GM12878 (cell line): ENCODE data around the gene ACTR1A. TPM values are rescaled to one million over a fixed set of nuclear protein-coding genes. Genes with fewer than 3 reads are reported as not detected.

Experiments
- ATAC-seq: fragments of 200-7000 bp; cut with Tn5 transposase; 3 replicates; pipeline ENCODE4 v1.9.1; 2020; ENCODE audit warnings: mild to moderate bottlenecking, moderate library complexity
- Bru-seq: library from RNA; stranded (reverse); fragments of 400-500 nt; gene quantifications from one replicate; lab custom pipeline; 2021; lab: Mats Ljungman, UMichigan
- BruChase-seq, 2 experiments: library from RNA; stranded (reverse); fragments of 400-500 nt; gene quantifications; one replicate each; lab custom pipeline; 2021; lab: Mats Ljungman, UMichigan
- BruUV-seq: library from RNA; stranded (reverse); fragments of 400-500 nt; replicated peaks from 2 replicates; lab custom pipeline; 2021; lab: Mats Ljungman, UMichigan
- CTCF ChIA-PET: fragments of 300-600 bp; sonication (Branson Sonifier 250); formaldehyde crosslinking; extraction: SDS; loops from one replicate; lab custom pipeline; 2021; ENCODE audit warnings: inconsistent platforms; lab: Yijun Ruan, JAX
- POLR2A ChIA-PET: fragments of 350-600 bp; formaldehyde crosslinking; extraction: SDS; loops from one replicate; lab custom pipeline; 2021; ENCODE audit warnings: inconsistent platforms; lab: Charles Lee
- RAD21 ChIA-PET: fragments of 300-600 bp; sonication (Branson Sonifier 250); formaldehyde crosslinking; loops from one replicate; lab custom pipeline; 2023; ENCODE audit warnings: antibody characterized with exemption; ENCODE audit not compliant: unreplicated experiment; lab: Charles Lee
- SMC1A ChIA-PET: fragments of 300-600 bp; sonication (Branson Sonifier 250); formaldehyde crosslinking; loops from one replicate; lab custom pipeline; 2023; ENCODE audit not compliant: unreplicated experiment, uncharacterized antibody; lab: Charles Lee
- DNase-seq: peaks from one replicate; pipeline ENCODE4 v3.0.0-alpha.2; 2011; ENCODE audit warnings: low read depth, low spot score
- FAIRE-seq: peaks from 3 replicates; lab custom pipeline; 2011; peaks lifted over from hg19 to GRCh38; lab: Jason Lieb, UNC
- H2AFZ ChIP-seq: 2 replicates; pipeline ENCODE4 v1.6.0; 2011; ENCODE audit warnings: low read depth, low read length, control low read depth; ENCODE audit not compliant: control insufficient read depth
- H3K27ac ChIP-seq: 2 replicates; pipeline ENCODE4 v1.5.1; 2011; ENCODE audit warnings: control low read depth; ENCODE audit not compliant: control insufficient read depth, insufficient read depth
- H3K27me3 ChIP-seq, 2 experiments: replicated peaks in 1 of 2; 2 replicates each; pipeline versions ENCODE4 v1.6.0 to v1.6.1; 2011; ENCODE audit warnings: low read length in 1 of 2; ENCODE audit not compliant: control insufficient read depth in 2 of 2, insufficient read depth in 2 of 2
- H3K36me3 ChIP-seq, 2 experiments: 2 replicates each; pipeline ENCODE4 v1.5.1; 2011; ENCODE audit warnings: low read length in 1 of 2; ENCODE audit not compliant: control insufficient read depth in 2 of 2, insufficient read depth in 2 of 2
- H3K4me1 ChIP-seq: 2 replicates; pipeline ENCODE4 v1.6.1; 2011; ENCODE audit warnings: mild to moderate bottlenecking, low read length, moderate library complexity, mixed read lengths; ENCODE audit not compliant: control insufficient read depth, insufficient read depth
- H3K4me2 ChIP-seq: 2 replicates; pipeline ENCODE4 v1.6.0; 2011; ENCODE audit warnings: control low read depth; ENCODE audit not compliant: control insufficient read depth, insufficient read depth
- H3K4me3 ChIP-seq: fragments of 200-600 bp; sonication (generic); 2 replicates; pipeline ENCODE4 v1.5.1; 2016
- H3K79me2 ChIP-seq: 2 replicates; pipeline ENCODE4 v1.6.0; 2011; ENCODE audit warnings: low read length; ENCODE audit not compliant: control insufficient read depth, insufficient read depth
- H3K9ac ChIP-seq: 2 replicates; pipeline ENCODE4 v1.8.0; 2011; ENCODE audit warnings: low read length, control low read depth, mixed read lengths; ENCODE audit not compliant: control insufficient read depth, insufficient read depth
- H3K9me3 ChIP-seq: replicated peaks from 3 replicates; pipeline ENCODE4 v1.5.1; 2011; ENCODE audit warnings: mild to moderate bottlenecking, low read length; ENCODE audit not compliant: control insufficient read depth, insufficient read depth
- H4K20me1 ChIP-seq: 2 replicates; pipeline ENCODE4 v1.6.0; 2011; ENCODE audit not compliant: control insufficient read depth, insufficient read depth
- CEBPB ChIP-seq, 2 experiments: fragments of 150-350 bp in 1 of 2; IDR thresholded peaks; 2 replicates each; pipeline ENCODE4 v1.6.1; 2012 to 2014; ENCODE audit warnings: low read depth in 2 of 2, low read length in 2 of 2, borderline replicate concordance in 1 of 2, inconsistent platforms in 1 of 2
- MLLT1 ChIP-seq: fragments of 450-650 bp; IDR thresholded peaks from 2 replicates; pipeline ENCODE4 v1.6.1; 2016; ENCODE audit warnings: mild to moderate bottlenecking
- RAD51 ChIP-seq: fragments of 450-650 bp; IDR thresholded peaks from 2 replicates; pipeline ENCODE4 v1.6.1; 2016; ENCODE audit warnings: moderate library complexity, mild to moderate bottlenecking, inconsistent platforms
- RB1 ChIP-seq: fragments of 450-650 bp; formaldehyde crosslinking; IDR thresholded peaks from 2 replicates; pipeline ENCODE4 v1.6.1; 2017; ENCODE audit warnings: mild to moderate bottlenecking, borderline replicate concordance
- RUNX3 ChIP-seq: IDR thresholded peaks from 2 replicates; pipeline ENCODE4 v1.6.1; 2012; ENCODE audit warnings: low read length, inconsistent platforms
- SIX5 ChIP-seq: IDR thresholded peaks from 2 replicates; pipeline ENCODE4 v1.6.1; 2011; ENCODE audit warnings: mild to moderate bottlenecking, low read depth, low read length, moderate library complexity; ENCODE audit not compliant: severe bottlenecking
- STAT1 ChIP-seq: fragments of 450-650 bp; conservative IDR thresholded peaks from 2 replicates; pipeline ENCODE4 v1.6.1; 2014; ENCODE audit warnings: antibody characterized with exemption, mild to moderate bottlenecking
- TARDBP ChIP-seq: IDR thresholded peaks from 2 replicates; pipeline ENCODE4 v1.6.1; 2016; ENCODE audit warnings: borderline replicate concordance
- TBL1XR1 ChIP-seq: IDR thresholded peaks from 2 replicates; pipeline ENCODE4 v1.6.1; 2012; ENCODE audit warnings: low read depth, low read length, improper control_type of control experiment
- WGBS: methylation state at CpG from one replicate; pipeline ENCODE4 v1.1.6; 2016; ENCODE audit warnings: low lambda C conversion rate; ENCODE audit not compliant: insufficient replicate concordance, insufficient coverage; ENCODE audit errors: missing lambda C conversion rate; 5-methylcytosine and 5-hydroxymethylcytosine counted together
- in situ Hi-C: fragments of 300-500 bp; cut with MboI; formaldehyde crosslinking; loops from 9 replicates; pipeline ENCODE4 v1.14.3; 2018; ENCODE audit warnings: mixed read lengths
- intact Hi-C: fragments of 100-400 bp; cut with micrococcal nuclease; formaldehyde crosslinking; loops from one replicate; pipeline ENCODE4 v1.14.2; 2022; ENCODE audit not compliant: unreplicated experiment
- long read RNA-seq, 2 experiments: library from polyadenylated mRNA; unstranded; transcript quantifications; one replicate each; pipeline ENCODE4 v2.0.0, GENCODE V29; 2019 to 2020
- polyA minus RNA-seq, 3 experiments: library from RNA; depleted of rRNA, polyadenylated mRNA; stranded (reverse); fragments of >200 nt; gene quantifications; 2 replicates each; pipeline ENCODE4 v1.2.3, GENCODE V29; 2011
- polyA plus RNA-seq, 11 experiments: library from polyadenylated mRNA; depleted of rRNA in 4 of 11; unstranded in 6 of 11; stranded (reverse) in 5 of 11; fragments of >200 nt; fragmentation: Nextera tagmentation in 4 of 11; fragmentation: Illumina TruSeq in 1 of 11; extraction: Ambion mirVana in 4 of 11; extraction: Trizol in 1 of 11; gene quantifications; 1 replicate in 1 of 11; 2 replicates in 10 of 11; pipeline versions ENCODE4 v1.2.1 to v1.2.3, GENCODE V29; 2011 to 2016; ENCODE audit warnings: inconsistent platforms in 2 of 11, missing spikeins in 2 of 11, low read depth in 1 of 11
- total RNA-seq, 4 experiments: library from RNA; depleted of rRNA in 3 of 4; stranded (reverse); fragments of >200 nt in 3 of 4; fragmentation: Illumina TruSeq in 1 of 4; extraction: Trizol in 1 of 4; gene quantifications; 2 replicates each; pipeline versions ENCODE4 v1.2.1 to v1.2.3, GENCODE V29; 2013 to 2021
- TF ChIP-seq, protein P1 (sequence below): fragments of 450-650 bp; IDR thresholded peaks from 2 replicates; pipeline ENCODE4 v1.6.1; 2018; ENCODE audit warnings: mild to moderate bottlenecking, low read depth, moderate library complexity; ENCODE audit not compliant: partially characterized antibody
- TF ChIP-seq, protein P2 (sequence below): IDR thresholded peaks from 2 replicates; pipeline ENCODE4 v1.6.1; 2012; ENCODE audit warnings: low read depth, low read length, improper control_type of control experiment

ACTR1A gene
- total RNA-seq (2013; cell fraction: nucleolus; rRNA removed) = 29.4 and 37.3 TPM in 2 replicates
- total RNA-seq (2014; rRNA removed) = 74.7 and 78.7 TPM in 2 replicates
- total RNA-seq (2014; rRNA removed; fragmentation: Illumina TruSeq; extraction: Trizol) = 59.9 and 61.5 TPM in 2 replicates
- 78.4 and 80.0 TPM in 2 replicates for total RNA-seq (2021)
- 19.6 TPM for polyA plus RNA-seq (2011; ENCODE audit: low read depth)
- polyA plus RNA-seq (2011; rRNA removed) = 67.2 and 97.2 TPM in 2 replicates
- 94.0 and 129 TPM in 2 replicates for polyA plus RNA-seq (2011; cell fraction: cytosol; rRNA removed)
- 115 and 128 TPM in 2 replicates for polyA plus RNA-seq (2011; cell fraction: nucleus; rRNA removed)
- 28.9 and 30.0 TPM in 2 replicates for polyA plus RNA-seq (2012)
- polyA plus RNA-seq (2014; fragmentation: Illumina TruSeq; extraction: Trizol) = 58.3 and 77.9 TPM in 2 replicates
- polyA plus RNA-seq (2014; fragmentation: Nextera tagmentation; extraction: Ambion mirVana) = 10 to 100 TPM; 43.0 to 54.5 TPM
- 82.8 and 93.5 TPM in 2 replicates for polyA plus RNA-seq (2014; rRNA removed)
- polyA plus RNA-seq (2016; fragmentation: Nextera tagmentation; extraction: Ambion mirVana) = 100 to 1,000 TPM; 107 to 110 TPM
- 91.0 and 101 TPM in 2 replicates for polyA minus RNA-seq (2011; rRNA and poly(A)+ RNA removed)
- polyA minus RNA-seq (2011; cell fraction: cytosol; rRNA and poly(A)+ RNA removed) = 25.4 and 26.3 TPM in 2 replicates
- 31.6 and 53.7 TPM in 2 replicates for polyA minus RNA-seq (2011; cell fraction: nucleus; rRNA and poly(A)+ RNA removed)
- Bru-seq, nascent RNA = percentile 74 among the genes with signal in this experiment
- percentile 84 among the genes with signal in this experiment for BruChase-seq, experiment 1, labeled RNA remaining after a 6-hour chase
- percentile 82 among the genes with signal in this experiment for BruChase-seq, experiment 2, labeled RNA remaining after a 2-hour chase
- long read RNA-seq, experiment 1, transcript ACTR1A-201 (11 exons, 2,829 nt) = major isoform, 99 of 117 reads
- long read RNA-seq, experiment 1, partial matches to known transcripts = 3 of 117 reads
- long read RNA-seq, experiment 1, other reads (novel, unspliced or antisense) = 14 of 117 reads
- long read RNA-seq, experiment 2, transcript ACTR1A-201 (11 exons, 2,829 nt) = major isoform, 269 of 311 reads
- long read RNA-seq, experiment 2, partial matches to known transcripts = 13 of 311 reads
- long read RNA-seq, experiment 2, other reads (novel, unspliced or antisense) = 27 of 311 reads

GRCh38 chr10:102502337-102503151 lies at the start of gene ACTR1A:
TSS of gene ACTR1A (minus strand) at chr10:102502712. CDS start at chr10:102502647, 65 bp downstream.
- ChIA-PET RAD21 (interaction anchor here (0.6 to 4.7 kb wide), 16 partner anchors 10 to 831 kb away, joined by 3 to 206 read pairs (median 4); partner anchors contain the start of genes C10orf95, FBXL15 and TRIM8), CTCF (interaction anchor here (0.6 to 14.7 kb wide), 28 partner anchors 10 to 210 kb away, joined by 3 to 325 read pairs (median 5); partner anchors contain the start of genes C10orf95 and CUEDC2), POLR2A (interaction anchor here (0.6 to 3.8 kb wide), 14 partner anchors 9 to 257 kb away, joined by 3 to 24 read pairs (median 4); partner anchors contain the start of gene GBF1), SMC1A (interaction anchor here (0.6 to 8.9 kb wide), 19 partner anchors 9 to 272 kb away, joined by 3 to 137 read pairs (median 4); partner anchors contain the start of gene C10orf95)
- H3K9ac ChIP-seq = peak within 1 kb of the TSS; percentile 84
- WGBS = under 1% methylated on average over 42 of the region's 42 CpGs
- H4K20me1 ChIP-seq = no peaks in the 10 kb centered on the region
- peaks cover 56% of the 10 kb centered on the region for H3K79me2 ChIP-seq
- H2AFZ ChIP-seq = peak within 1 kb of the TSS; percentile 89
- no peaks in the 10 kb centered on the region for H3K27me3 ChIP-seq
- intact Hi-C loops = loop anchor here (1.0 to 10.0 kb wide), 7 partner anchors 38 to 212 kb away; partner anchors contain the start of genes ARL3, C10orf95 and SFXN2
- no TSS peak for BruUV-seq
- H3K36me3 ChIP-seq = no peaks in the 10 kb centered on the region
- peak within 1 kb of the TSS; percentile 89 for H3K4me2 ChIP-seq
- DNase-seq (peak; percentile 97), ATAC-seq (peak; percentile 75), FAIRE-seq (peak; percentile 89)
- peaks cover 7% of the 10 kb centered on the region for H3K4me1 ChIP-seq
- H3K27ac ChIP-seq = peak within 1 kb of the TSS; percentile 72
- H3K4me3 ChIP-seq = peak within 1 kb of the TSS; percentile 84
- H3K9me3 ChIP-seq = no peaks in the 10 kb centered on the region
- in situ Hi-C loops = no loop called here
- TF ChIP-seq RUNX3 (peak; percentile 76), RB1 (peak; percentile 4; the same call in 1 of the 2 replicates), STAT1 (no peak), TARDBP (peak; percentile 72), SIX5 (peak; percentile 95), TBL1XR1 (no peak; the same call in 1 of the 2 replicates), CEBPB (IDR thresholded peaks at IDR 0.05; ENCODE audit: borderline replicate concordance in 1 of 2, low read depth in 2 of 2, low read length in 2 of 2) (no peak), MLLT1 (0 out of 2 replicates have a peak, but pooled peaks have one; percentile 26), RAD51 (no peak)
- TF ChIP-seq, protein P1, sequence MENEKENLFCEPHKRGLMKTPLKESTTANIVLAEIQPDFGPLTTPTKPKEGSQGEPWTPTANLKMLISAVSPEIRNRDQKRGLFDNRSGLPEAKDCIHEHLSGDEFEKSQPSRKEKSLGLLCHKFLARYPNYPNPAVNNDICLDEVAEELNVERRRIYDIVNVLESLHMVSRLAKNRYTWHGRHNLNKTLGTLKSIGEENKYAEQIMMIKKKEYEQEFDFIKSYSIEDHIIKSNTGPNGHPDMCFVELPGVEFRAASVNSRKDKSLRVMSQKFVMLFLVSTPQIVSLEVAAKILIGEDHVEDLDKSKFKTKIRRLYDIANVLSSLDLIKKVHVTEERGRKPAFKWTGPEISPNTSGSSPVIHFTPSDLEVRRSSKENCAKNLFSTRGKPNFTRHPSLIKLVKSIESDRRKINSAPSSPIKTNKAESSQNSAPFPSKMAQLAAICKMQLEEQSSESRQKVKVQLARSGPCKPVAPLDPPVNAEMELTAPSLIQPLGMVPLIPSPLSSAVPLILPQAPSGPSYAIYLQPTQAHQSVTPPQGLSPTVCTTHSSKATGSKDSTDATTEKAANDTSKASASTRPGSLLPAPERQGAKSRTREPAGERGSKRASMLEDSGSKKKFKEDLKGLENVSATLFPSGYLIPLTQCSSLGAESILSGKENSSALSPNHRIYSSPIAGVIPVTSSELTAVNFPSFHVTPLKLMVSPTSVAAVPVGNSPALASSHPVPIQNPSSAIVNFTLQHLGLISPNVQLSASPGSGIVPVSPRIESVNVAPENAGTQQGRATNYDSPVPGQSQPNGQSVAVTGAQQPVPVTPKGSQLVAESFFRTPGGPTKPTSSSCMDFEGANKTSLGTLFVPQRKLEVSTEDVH = peak; percentile 6
- TF ChIP-seq, protein P2, sequence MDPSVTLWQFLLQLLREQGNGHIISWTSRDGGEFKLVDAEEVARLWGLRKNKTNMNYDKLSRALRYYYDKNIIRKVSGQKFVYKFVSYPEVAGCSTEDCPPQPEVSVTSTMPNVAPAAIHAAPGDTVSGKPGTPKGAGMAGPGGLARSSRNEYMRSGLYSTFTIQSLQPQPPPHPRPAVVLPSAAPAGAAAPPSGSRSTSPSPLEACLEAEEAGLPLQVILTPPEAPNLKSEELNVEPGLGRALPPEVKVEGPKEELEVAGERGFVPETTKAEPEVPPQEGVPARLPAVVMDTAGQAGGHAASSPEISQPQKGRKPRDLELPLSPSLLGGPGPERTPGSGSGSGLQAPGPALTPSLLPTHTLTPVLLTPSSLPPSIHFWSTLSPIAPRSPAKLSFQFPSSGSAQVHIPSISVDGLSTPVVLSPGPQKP = no peak
